A204.1 (cell line): Measurements from ENCODE around the gene SLC2A11.

Experiments used
- FAIRE-seq: peaks from 2 replicates; lab custom pipeline; 2012; peaks lifted over from hg19 to GRCh38; lab: Jason Lieb, UNC

SLC2A11 gene

DNA sequence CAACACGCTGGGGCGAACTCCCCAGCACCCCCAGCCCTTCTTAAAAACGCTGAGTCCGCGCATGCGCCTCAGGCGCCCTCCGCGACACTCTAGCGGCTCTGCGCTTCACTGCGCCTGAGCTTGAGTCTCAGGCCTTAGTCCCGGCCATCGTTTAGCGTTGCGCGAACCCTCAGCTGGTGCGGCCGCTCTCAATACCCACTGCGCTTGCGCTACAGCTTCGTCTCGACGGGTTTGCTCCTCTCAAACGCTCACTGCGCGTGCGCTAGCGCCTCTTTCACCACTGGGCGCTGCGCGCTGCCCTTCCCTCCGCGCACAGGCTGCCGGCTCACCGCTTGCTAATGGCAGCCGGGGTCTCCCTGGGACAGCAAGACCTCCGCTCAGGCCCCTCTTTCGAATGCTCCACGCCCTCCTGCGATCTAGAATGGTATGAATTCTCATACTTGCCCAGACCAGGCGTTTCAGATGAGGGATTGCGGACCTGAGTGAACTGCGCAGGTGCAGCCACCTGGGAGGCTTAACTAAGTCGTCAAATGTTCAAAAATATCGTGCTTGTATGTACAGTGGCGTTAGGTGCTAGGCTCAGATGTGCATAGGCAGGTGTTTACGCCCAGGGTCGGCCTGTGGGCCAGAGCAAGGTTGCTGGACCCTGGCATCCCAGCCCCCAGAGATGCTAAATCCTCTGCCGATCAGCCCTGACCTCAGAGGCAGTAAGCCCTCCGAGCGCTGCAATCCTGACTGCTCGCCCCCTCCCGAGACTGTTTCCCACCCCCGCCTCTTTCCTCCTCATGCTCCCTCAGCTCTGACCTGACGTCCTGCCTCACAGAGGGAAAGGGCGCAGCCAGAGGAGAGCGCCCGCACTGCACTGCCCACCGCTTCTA, at the start of gene SLC2A11:
SLC2A11 (plus strand) TSS at position 270 of the 878 bp plus-strand sequence; CDS start at position 395, 125 bp downstream.
- no peak for FAIRE-seq

GRCh38 chr22:23812378-23812777, 45.3 kb upstream of the SLC2A11 start:
- no peak for FAIRE-seq

DNA sequence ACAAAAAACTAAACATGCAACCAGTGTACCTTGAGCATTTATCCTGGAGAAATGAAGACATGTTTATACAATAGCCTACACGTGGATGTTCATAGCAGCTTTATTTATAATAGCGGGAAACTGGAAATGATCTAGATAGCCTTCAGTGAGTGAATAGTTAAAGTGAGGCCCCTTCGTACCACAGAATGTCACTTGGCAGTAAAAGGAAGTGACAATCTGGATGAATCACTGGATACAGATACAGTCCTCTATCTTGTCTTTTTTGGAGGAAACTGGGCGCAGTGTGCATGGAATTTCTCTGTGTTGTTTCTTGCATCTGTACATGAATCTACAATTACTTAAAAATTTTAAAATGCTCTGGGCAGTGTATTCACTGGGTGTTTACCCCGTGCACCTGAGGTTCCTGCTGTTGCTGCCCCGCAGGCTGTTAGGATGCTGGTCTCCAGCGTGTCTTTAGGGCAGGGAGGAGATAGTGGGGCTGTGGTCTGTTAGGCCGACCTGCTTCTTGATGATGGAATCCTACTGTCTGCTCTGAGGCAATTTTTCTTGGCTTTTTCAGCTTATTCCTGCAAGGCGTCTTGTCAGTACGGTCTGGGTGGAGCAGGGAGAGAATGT, 42.0 kb upstream of the SLC2A11 start:
- no peak for FAIRE-seq

GRCh38 chr22:23816156-23816976, 41.3 kb upstream of the SLC2A11 start:
- no peak for FAIRE-seq

- no peak for FAIRE-seq
Observed at GRCh38 chr22:23817146-23817545, 40.5 kb upstream of the SLC2A11 start.

- FAIRE-seq = no peak
Observed at GRCh38 chr22:23818541-23818940, 39.1 kb upstream of the SLC2A11 start.

DNA sequence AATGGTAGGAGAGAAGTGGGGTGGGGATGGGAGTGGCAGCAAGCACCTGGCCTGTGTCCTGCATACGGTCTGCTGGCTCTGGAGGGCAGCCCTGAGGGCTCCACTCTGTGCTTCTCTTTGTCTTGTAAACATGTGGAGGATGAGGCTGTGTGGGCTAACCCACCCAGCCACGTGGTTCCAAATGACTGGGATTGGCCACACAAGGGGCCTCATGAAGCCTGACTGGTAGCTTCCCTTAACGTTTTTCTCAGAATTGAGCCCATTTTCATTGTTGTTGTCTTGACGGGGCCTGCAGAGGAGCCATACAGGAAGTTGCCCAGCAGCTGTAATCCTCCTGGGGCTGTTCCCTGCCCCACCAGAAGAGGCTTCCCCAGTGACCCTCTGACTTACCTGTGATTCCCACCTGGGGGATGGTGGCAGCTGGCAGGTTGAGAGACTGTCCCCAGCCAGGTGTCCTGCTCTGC, 36.9 kb upstream of the SLC2A11 start:
- FAIRE-seq = no peak

DNA sequence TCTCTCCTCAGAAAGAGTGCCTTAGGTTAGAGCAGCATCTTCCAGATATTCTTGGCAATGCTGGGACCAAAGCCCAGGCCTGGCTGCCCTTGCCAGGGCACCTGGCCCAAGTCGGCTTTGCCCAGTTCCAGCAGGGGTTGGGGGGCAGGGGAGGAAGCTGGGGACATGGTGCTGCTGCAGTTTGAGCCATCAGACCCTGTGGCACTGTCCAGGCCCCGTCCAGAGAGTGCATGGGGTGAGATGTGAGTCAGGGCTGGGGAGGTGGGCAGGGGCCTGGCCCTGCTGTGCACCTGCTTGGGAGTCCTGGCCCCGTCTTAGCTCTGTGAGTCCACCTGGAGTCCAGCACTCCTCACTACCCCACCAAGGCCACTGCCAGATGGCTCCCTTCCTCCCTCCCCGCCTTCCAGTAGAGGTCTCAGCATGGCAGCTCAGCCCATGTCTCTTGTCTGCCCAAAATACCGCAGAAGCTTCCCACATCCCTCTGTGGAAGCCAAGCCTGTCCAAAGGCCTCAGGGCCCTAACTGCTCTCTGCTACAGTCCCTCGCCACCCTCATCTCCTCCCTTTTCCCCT, 35.5 kb upstream of the SLC2A11 start:
- FAIRE-seq = no peak

DNA sequence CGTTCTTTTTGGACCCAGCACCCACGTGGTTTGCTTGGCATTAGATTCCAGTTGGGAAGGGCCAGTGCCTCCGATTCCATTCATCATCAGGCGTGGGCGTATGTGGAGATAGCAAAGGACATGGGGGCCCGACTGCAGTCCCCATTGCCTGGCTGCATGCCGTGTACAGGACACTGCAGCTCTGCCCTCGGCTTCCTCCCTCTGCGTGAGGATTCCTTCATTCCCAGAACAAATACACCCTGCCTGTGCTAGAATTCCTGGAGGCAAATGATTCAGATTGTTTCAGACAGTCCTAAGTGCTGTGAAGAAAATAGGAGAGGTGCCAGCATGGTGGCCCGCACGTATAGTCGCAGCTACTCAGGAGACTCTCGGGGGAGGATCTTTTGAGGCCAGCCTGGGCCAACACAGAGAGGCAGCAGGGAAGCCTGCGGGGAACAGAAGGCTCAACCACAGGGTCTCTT, 34.3 kb upstream of the SLC2A11 start:
- no peak for FAIRE-seq

GRCh38 chr22:23824476-23825245, 33.0 kb upstream of the SLC2A11 start:
- FAIRE-seq = no peak

DNA sequence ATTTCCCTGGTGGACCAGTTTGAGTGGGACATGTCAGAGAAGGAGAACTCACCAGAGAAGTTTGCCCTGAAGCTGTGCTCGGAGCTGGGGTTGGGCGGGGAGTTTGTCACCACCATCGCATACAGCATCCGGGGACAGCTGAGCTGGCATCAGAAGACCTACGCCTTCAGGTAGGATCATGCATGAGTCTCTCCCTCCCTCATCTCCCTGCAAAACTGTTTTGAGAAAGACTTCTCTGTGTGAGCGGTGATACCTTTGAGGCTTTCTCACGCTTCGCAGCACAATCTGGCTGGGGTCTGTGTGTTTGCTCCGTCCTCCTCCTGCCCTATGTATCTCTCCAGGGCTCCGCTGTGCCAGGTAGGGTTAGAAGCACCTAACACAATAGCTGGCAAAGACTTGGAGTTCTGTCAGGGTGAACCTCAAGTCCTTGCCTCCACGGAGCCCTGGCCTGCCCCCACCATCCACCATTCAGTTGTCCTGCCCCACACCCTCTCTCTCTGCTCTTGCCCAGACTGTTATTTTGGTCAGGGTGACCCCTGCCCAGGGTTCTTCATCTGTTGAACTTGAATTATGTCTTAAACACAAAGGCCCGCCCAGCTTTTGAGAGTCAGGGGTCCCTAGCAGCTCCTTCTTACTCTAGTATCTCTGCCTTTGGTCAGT, 32.3 kb upstream of the SLC2A11 start:
- no peak for FAIRE-seq

DNA sequence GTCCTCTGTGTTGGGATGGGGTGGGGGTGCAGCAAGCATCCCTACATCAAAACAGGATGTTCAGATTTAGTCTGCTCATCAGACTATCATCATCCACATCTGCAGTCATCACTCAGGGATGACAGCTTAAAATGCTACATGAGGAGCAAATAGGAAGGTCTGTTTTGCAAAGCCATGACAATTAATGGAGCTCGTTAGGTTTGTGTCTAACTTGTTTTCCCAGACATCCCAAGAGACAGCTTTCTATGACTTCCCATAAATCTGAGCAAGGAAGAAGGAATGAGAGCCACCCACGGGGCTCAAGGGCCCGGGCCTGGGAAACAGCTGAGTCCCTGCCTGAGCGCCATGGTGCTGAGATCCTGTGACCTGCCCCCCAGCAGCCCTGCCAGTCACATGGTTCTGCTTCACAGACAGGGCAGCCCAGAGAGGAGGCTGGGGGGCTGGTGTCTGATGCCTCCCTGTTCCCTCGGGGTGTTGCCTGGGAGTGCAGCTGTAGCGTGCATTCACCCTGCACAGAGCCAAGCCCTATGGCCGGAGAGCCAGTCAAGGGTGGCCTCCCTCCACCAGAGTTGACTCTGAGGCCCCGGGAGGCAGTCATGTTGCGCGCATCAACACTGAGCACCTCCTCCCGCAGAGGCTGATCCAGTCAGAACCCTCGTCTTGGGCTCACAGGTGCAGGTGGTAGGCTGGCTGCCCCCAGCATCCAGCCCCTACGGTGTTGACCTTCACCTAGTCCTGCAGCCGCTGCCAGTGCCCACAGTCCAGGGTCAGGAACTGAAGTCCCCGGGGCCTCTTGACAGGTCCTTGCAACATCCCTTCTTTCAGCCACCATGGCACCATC, 30.9 kb upstream of the SLC2A11 start:
- FAIRE-seq = no peak

DNA sequence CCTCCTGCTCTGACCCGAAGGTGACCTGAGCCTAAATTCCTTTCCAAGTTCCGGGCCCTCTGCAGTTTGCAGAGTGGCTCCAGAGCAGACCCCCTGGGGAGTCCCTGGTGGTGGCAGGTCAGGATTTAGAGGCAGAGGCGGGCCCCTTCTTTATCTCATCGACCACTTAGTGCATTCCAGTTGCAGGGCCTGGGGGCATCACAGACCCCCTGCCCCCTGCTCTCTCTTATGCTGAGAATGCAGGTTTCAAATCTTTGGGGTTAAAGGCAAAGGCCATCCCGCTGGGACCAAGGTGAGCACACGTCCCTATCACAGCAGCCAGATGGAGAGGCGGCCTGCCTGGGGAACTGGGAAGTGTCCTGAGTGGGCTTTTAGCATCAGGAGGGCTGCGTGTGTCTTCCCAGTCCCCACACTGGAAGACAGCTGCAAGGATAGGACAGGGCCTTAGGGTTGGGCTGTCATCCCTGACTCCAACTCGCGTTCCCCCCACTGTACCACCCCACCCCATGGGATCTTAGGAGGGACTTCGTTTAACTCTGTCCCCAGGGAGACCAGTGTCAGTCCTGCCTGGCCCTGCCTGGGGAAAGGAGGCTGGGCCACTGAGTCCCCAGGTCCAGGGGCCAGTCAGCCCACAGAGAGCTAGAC, 30.2 kb upstream of the SLC2A11 start:
- no peak for FAIRE-seq

DNA sequence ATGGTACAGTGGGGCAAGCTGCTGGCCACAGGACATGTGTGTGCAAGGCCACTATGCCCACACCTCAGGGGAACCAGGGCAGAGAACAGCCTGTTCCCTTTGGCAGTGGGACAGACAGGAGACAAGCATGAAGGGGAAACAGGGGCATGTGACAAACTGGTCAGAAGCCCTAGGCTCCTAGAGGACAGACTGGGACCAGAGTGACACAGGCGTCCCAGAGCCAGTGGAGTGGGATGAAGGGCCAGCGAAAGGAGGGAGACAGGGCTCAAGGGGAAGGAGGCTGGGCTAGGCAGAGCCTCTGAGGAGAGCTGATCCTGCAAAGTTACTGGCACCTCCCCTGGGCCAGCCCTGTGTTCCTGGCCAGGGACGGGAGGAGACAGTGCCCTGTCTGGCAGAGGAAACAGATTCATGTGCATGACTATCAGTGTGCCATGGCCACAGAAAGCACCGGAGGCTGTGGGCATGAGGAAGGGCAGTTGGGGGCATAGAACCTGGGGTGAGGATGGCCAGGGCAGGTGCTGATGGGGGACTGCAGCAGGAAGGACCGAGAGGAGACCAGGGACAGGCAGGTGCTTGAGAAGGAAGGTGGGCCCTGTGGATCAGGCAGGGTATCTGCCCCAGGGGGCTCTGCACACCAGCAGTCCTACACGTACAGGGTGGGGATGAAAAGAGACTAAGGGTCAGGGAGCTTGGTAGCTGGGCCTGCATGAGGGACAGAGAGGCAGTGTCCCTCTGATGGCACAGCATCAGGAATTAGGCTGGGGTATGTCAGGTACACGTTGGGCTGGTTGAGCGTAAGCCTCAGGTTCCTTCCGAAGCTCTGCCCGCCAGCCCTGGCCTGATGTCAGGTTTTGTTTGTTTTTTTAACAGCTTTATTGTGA, 28.6 kb upstream of the SLC2A11 start:
- no peak for FAIRE-seq

DNA sequence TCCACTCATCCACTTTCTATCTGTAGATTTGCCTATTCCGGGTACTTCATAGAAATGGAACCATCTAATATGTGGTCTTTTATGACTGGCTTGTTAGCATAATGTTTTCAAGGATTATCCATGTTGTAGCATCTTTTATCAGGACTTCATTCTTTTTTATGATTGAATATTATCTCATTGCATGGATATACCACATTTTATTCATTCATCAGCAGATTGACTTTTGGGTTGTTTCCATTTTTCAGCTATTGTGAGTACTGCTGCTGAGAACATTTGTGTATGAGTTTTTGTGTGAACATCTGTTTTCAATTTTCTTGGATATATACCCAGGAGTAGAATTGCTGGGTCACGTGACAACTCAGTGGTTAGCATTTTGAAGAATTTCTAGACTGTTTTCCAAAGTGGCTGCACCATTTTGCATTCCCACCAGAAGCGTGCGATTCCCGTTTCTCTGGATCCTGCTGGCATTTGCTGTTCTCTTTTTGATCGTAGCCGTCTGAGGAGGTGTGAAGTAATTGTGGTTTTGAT, 27.8 kb upstream of the SLC2A11 start:
- FAIRE-seq = no peak

GRCh38 chr22:23831261-23831660, 26.4 kb upstream of the SLC2A11 start:
- no peak for FAIRE-seq

GRCh38 chr22:23831781-23832180, 25.9 kb upstream of the SLC2A11 start:
- FAIRE-seq = no peak
